MCF 10A (cell line): Measurements from ENCODE around the gene WBP1L. TPM values are rescaled to one million over a fixed set of nuclear protein-coding genes. Genes with fewer than 3 reads are reported as not detected.

Source experiments
- BruUV-seq: library from RNA; stranded (reverse); fragments of 400-500 nt; replicated peaks from 2 replicates; lab custom pipeline; 2021; lab: Mats Ljungman, UMichigan
- CTCF ChIA-PET: fragments of 300-600 bp; sonication (Branson Sonifier 250); formaldehyde crosslinking; extraction: SDS; loops from one replicate; lab custom pipeline; 2021; ENCODE audit warnings: antibody characterized with exemption, inconsistent platforms; lab: Yijun Ruan, JAX
- POLR2A ChIA-PET: fragments of 300-600, 350-650 bp; sonication (Branson Sonifier 250); formaldehyde crosslinking; extraction: SDS; loops from one replicate; lab custom pipeline; 2020; ENCODE audit warnings: antibody characterized with exemption, inconsistent platforms; lab: Yijun Ruan, JAX
- DNase-seq: peaks from one replicate; pipeline ENCODE4 v3.0.0-alpha.2; 2018; ENCODE audit not compliant: unreplicated experiment
- H3K27ac Mint-ChIP-seq: one replicate; pipeline ENCODE4 v1.8.0; 2022; ENCODE audit warnings: mild to moderate bottlenecking, low read depth, mixed read lengths; ENCODE audit not compliant: unreplicated experiment
- H3K27me3 Mint-ChIP-seq: one replicate; pipeline ENCODE4 v1.8.0; 2022; ENCODE audit warnings: mixed read lengths; ENCODE audit not compliant: insufficient read depth, unreplicated experiment
- H3K36me3 Mint-ChIP-seq: one replicate; pipeline ENCODE4 v1.8.0; 2022; ENCODE audit warnings: mild to moderate bottlenecking, moderate library complexity, mixed read lengths; ENCODE audit not compliant: insufficient read depth, unreplicated experiment
- H3K4me1 Mint-ChIP-seq: one replicate; pipeline ENCODE4 v1.8.0; 2022; ENCODE audit warnings: mixed read lengths; ENCODE audit not compliant: insufficient read depth, unreplicated experiment
- H3K4me3 Mint-ChIP-seq: one replicate; pipeline ENCODE4 v1.8.0; 2022; ENCODE audit warnings: mild to moderate bottlenecking, moderate library complexity, mixed read lengths; ENCODE audit not compliant: unreplicated experiment
- H3K9me3 Mint-ChIP-seq: one replicate; pipeline ENCODE4 v1.8.0; 2022; ENCODE audit warnings: mixed read lengths; ENCODE audit not compliant: unreplicated experiment
- CTCF ChIP-seq: fragments of 200-600 bp; IDR thresholded peaks from one replicate; pipeline ENCODE4 v1.8.0; 2022; ENCODE audit warnings: antibody characterized with exemption, mild to moderate bottlenecking; ENCODE audit not compliant: unreplicated experiment
- intact Hi-C: fragments of 100-400 bp; cut with micrococcal nuclease; formaldehyde crosslinking; loops from 2 replicates; pipeline ENCODE4 v1.14.1; 2022
- total RNA-seq: library from RNA; stranded (reverse); gene quantifications from 2 replicates; pipeline ENCODE4 v1.2.3, GENCODE V29; 2022

WBP1L gene
- total RNA-seq, 1 experiment from 2014 or later: 19.8 TPM

GRCh38 chr10:102804382-102805055 lies 60.8 kb downstream of the WBP1L start:
- CTCF ChIA-PET: no interaction called here

GRCh38 chr10:102808380-102808779 lies 64.6 kb downstream of the WBP1L start:
- ChIA-PET POLR2A (interaction anchor here (0.6 kb wide), 1 partner anchor 251 kb away, joined by 4 read pairs; no protein-coding TSS in a partner anchor), CTCF (interaction anchor here (0.7 to 1.1 kb wide), 2 partner anchors 32 to 56 kb away, joined by 3 to 4 read pairs; no protein-coding TSS in a partner anchor)
- TF ChIP-seq CTCF: no peak
- DNase-seq: no peak
- intact Hi-C loops: no loop called here
- Mint-ChIP-seq H3K36me3 (peaks cover 60% of the 10 kb centered on the region), H3K27ac (peak overlapping the region; percentile 37), H3K9me3 (peaks cover 6% of the 10 kb centered on the region), H3K4me3 (no peak overlapping the region), H3K27me3 (no peaks in the 10 kb centered on the region), H3K4me1 (peaks cover 7% of the 10 kb centered on the region)
- no TSS peak for BruUV-seq

More at GRCh38 chr10:102804382-102805055, 60.8 kb downstream of the WBP1L start:
- Mint-ChIP-seq H3K27ac (no peak overlapping the region), H3K4me3 (no peak overlapping the region), H3K9me3 (peaks cover 6% of the 10 kb centered on the region), H3K27me3 (no peaks in the 10 kb centered on the region), H3K36me3 (peaks cover 48% of the 10 kb centered on the region), H3K4me1 (peaks cover 19% of the 10 kb centered on the region)
- POLR2A ChIA-PET: interaction anchor here (0.7 to 0.9 kb wide), 2 partner anchors 12 to 52 kb away, joined by 3 to 5 read pairs; no protein-coding TSS in a partner anchor
- intact Hi-C loops: no loop called here
- no TSS peak for BruUV-seq
- DNase-seq: no peak
- no peak for TF ChIP-seq CTCF

- intact Hi-C loops: no loop called here
- CTCF ChIA-PET: no interaction called here
- Mint-ChIP-seq H3K9me3 (no peaks in the 10 kb centered on the region), H3K36me3 (peaks cover 66% of the 10 kb centered on the region), H3K4me1 (peaks cover 6% of the 10 kb centered on the region), H3K4me3 (no peak overlapping the region), H3K27ac (no peak overlapping the region), H3K27me3 (no peaks in the 10 kb centered on the region)
- no TSS peak for BruUV-seq
- DNase-seq: no peak
- POLR2A ChIA-PET: interaction anchor here (0.6 to 1.1 kb wide), 2 partner anchors 58 to 398 kb away, joined by 3 read pairs; no protein-coding TSS in a partner anchor
- no peak for TF ChIP-seq CTCF
These were observed 67.6 kb downstream of the WBP1L start for GRCh38 chr10:102811346-102811745.

- Mint-ChIP-seq H3K36me3 (peaks cover 60% of the 10 kb centered on the region), H3K9me3 (no peaks in the 10 kb centered on the region), H3K27me3 (no peaks in the 10 kb centered on the region), H3K27ac (no peak overlapping the region), H3K4me3 (no peak overlapping the region), H3K4me1 (peaks cover 6% of the 10 kb centered on the region)
- no TSS peak for BruUV-seq
- intact Hi-C loops: no loop called here
- no peak for DNase-seq
- TF ChIP-seq CTCF: no peak
- POLR2A ChIA-PET: interaction anchor here (0.6 to 1.5 kb wide), 3 partner anchors 59 to 397 kb away, joined by 3 to 5 read pairs (median 3); no protein-coding TSS in a partner anchor
- CTCF ChIA-PET: no interaction called here
These were observed 68.6 kb downstream of the WBP1L start for GRCh38 chr10:102812231-102812876.
